Calu3 (cell line): ENCODE measurements around the gene TRIO. TPM values are rescaled to one million over a fixed set of nuclear protein-coding genes. Genes with fewer than 3 reads are reported as not detected.

Source experiments
- BruUV-seq: library from RNA; stranded (reverse); fragments of 400-500 nt; replicated peaks from 2 replicates; lab custom pipeline; 2021; lab: Mats Ljungman, UMichigan
- CTCF ChIA-PET: fragments of 300-600 bp; sonication (Branson Sonifier 250); formaldehyde crosslinking; loops from one replicate; lab custom pipeline; 2022; ENCODE audit warnings: antibody characterized with exemption; lab: Charles Lee
- DNase-seq: peaks from one replicate; pipeline ENCODE4 v3.0.0; 2022
- H3K27ac Mint-ChIP-seq: one replicate; pipeline ENCODE4 v1.8.0; 2022; ENCODE audit warnings: mixed read lengths; ENCODE audit not compliant: unreplicated experiment
- H3K27me3 Mint-ChIP-seq: one replicate; pipeline ENCODE4 v1.8.0; 2022; ENCODE audit warnings: mixed read lengths; ENCODE audit not compliant: unreplicated experiment
- H3K36me3 Mint-ChIP-seq: one replicate; pipeline ENCODE4 v1.8.0; 2022; ENCODE audit warnings: mild to moderate bottlenecking, moderate library complexity, mixed read lengths; ENCODE audit not compliant: insufficient read depth, unreplicated experiment
- H3K4me1 Mint-ChIP-seq: one replicate; pipeline ENCODE4 v1.8.0; 2022; ENCODE audit warnings: mild to moderate bottlenecking, low read depth, mixed read lengths; ENCODE audit not compliant: unreplicated experiment
- H3K4me3 Mint-ChIP-seq: one replicate; pipeline ENCODE4 v1.8.0; 2022; ENCODE audit warnings: mild to moderate bottlenecking, low read depth, moderate library complexity, mixed read lengths; ENCODE audit not compliant: unreplicated experiment
- H3K9me3 Mint-ChIP-seq: one replicate; pipeline ENCODE4 v1.8.0; 2022; ENCODE audit warnings: low read depth, mixed read lengths; ENCODE audit not compliant: unreplicated experiment
- intact Hi-C: fragments of 100-400 bp; cut with micrococcal nuclease; formaldehyde crosslinking; loops from one replicate; pipeline ENCODE4 v1.10.0; 2022; ENCODE audit not compliant: unreplicated experiment
- total RNA-seq: library from RNA; stranded (reverse); gene quantifications from 2 replicates; pipeline ENCODE4 v1.2.3, GENCODE V29; 2022
- TF ChIP-seq, protein P1 (sequence below): fragments of 200-600 bp; IDR thresholded peaks from one replicate; pipeline ENCODE4 v1.8.0; 2022; ENCODE audit warnings: antibody characterized with exemption; ENCODE audit not compliant: unreplicated experiment

Gene TRIO
- total RNA-seq, 1 experiment from 2014 or later = 183 TPM

DNA sequence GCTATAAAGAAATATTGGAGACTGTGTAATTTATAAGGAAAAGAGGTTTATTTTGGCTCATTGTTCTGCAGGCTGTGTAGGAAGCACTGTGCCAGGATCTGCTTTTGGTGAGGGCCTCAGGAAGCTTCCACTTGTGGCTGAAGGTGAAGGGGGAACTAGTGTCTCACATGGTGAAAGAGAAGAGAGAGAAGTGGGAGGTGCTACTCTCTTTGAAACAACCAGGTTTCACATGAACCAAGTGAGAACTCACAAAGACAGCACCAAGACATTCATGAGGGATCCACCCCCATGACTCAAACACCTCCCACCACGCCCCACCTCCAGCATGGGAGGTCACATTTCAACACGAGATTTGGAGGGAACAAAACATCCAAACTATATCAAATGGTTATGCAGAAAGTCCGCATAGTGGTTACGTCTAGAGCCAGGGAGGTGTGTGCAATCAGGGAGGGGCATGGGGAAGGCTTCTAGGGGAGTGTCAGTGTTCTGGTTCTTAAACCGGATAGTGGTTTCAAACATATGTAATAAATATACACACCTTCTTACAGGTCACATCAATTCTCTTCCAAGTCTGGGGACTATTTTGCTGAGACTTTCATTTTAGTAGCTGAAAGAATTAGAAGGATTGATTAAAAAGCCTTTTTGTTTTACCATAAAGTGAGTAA, 113.0 kb downstream of the TRIO start:
- Mint-ChIP-seq H3K27me3 (no peaks in the 10 kb centered on the region), H3K9me3 (peaks cover 7% of the 10 kb centered on the region), H3K27ac (no peak overlapping the region), H3K4me1 (peaks cover 4% of the 10 kb centered on the region), H3K36me3 (peaks cover 20% of the 10 kb centered on the region), H3K4me3 (no peak overlapping the region)
- DNase-seq = no peak
- no TSS peak for BruUV-seq
- TF ChIP-seq, protein P1, sequence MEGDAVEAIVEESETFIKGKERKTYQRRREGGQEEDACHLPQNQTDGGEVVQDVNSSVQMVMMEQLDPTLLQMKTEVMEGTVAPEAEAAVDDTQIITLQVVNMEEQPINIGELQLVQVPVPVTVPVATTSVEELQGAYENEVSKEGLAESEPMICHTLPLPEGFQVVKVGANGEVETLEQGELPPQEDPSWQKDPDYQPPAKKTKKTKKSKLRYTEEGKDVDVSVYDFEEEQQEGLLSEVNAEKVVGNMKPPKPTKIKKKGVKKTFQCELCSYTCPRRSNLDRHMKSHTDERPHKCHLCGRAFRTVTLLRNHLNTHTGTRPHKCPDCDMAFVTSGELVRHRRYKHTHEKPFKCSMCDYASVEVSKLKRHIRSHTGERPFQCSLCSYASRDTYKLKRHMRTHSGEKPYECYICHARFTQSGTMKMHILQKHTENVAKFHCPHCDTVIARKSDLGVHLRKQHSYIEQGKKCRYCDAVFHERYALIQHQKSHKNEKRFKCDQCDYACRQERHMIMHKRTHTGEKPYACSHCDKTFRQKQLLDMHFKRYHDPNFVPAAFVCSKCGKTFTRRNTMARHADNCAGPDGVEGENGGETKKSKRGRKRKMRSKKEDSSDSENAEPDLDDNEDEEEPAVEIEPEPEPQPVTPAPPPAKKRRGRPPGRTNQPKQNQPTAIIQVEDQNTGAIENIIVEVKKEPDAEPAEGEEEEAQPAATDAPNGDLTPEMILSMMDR = no peak
- CTCF ChIA-PET = no interaction called here
- intact Hi-C loops = no loop called here

DNA sequence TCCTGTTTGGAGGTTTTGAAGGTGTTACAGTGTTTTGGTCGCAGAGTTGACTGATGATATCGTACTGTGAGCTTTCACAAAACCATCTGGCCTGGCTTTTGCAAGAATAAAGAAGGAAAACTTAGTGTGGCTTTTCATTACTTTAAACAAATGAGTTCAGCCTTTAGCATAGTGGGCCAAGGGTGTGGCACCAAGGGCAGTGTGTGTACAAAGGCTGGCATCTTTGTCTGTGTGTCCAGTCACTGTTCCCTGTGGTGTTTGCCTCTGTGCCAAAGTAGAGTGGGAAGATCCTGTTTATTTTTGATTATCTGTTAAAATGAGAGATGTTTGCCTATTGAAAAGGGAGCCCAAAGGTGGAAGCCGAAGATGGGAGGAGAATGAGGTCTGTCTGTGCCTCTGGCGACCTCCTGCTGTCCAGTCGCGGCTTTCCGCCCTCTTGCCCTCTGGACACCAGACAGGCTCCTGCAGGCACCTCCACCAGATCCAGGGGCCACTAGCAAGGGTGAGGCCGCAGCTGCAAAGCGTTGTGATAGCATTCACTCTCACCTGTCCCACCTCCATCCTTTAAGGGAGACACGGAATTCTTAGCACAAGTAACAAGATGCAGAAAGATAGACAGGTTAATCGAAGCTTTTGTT, 113.7 kb downstream of the TRIO start:
- Mint-ChIP-seq H3K27me3 (no peaks in the 10 kb centered on the region), H3K27ac (no peak overlapping the region), H3K4me3 (no peak overlapping the region), H3K36me3 (peaks cover 15% of the 10 kb centered on the region), H3K4me1 (peaks cover 11% of the 10 kb centered on the region), H3K9me3 (peaks cover 7% of the 10 kb centered on the region)
- CTCF ChIA-PET = no interaction called here
- no peak for DNase-seq
- TF ChIP-seq, protein P1 = no peak
- no TSS peak for BruUV-seq
- intact Hi-C loops = no loop called here

DNA sequence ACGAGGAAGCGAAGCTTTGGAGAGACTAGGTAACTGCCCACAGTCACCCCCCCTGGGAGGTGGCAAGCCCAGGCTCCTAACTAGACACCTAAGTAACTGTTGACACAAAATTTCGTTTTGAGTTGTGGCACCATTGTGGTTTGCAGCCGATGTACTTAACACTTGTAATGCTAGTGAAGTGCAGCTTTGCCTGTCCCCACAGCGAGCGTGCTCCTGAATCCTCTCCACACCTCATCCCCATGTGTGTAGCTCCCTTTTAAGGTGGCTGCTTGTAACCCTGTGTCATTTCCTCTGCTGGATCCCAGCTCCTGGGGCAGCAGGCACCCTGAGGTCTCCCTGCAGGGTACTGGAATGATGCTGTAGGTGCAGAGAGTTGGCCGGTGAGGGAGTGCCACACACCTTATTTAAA, 114.9 kb downstream of the TRIO start:
- H3K4me1 Mint-ChIP-seq = peaks cover 22% of the 10 kb centered on the region
- CTCF ChIA-PET = no interaction called here
- intact Hi-C loops = no loop called here
- H3K4me3 Mint-ChIP-seq = no peak overlapping the region
- H3K36me3 Mint-ChIP-seq = peaks cover 15% of the 10 kb centered on the region
- no peaks in the 10 kb centered on the region for H3K27me3 Mint-ChIP-seq
- DNase-seq = no peak
- H3K27ac Mint-ChIP-seq = no peak overlapping the region
- no TSS peak for BruUV-seq
- TF ChIP-seq, protein P1 = no peak
- H3K9me3 Mint-ChIP-seq = peaks cover 7% of the 10 kb centered on the region

DNA sequence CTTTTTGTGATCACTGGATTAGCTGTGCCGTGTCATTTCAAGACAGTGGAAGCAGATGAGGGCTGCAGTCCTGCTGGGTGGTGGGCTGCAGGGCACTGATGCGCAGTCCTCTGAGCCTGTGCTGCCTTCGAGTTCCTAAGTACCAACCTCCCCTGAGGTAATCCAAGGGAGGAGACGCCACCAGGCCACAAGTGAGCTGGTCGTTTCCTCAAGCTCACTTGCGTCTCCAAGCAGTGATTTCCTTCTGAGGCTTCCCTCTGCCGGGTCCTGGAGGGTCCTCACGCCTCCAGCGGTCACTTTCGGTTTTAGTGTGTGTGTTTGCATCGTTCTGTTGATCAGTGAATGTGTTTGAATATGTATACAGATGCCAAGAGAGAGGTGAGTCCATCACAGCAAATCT, 115.7 kb downstream of the TRIO start:
- TF ChIP-seq, protein P1 = no peak
- no TSS peak for BruUV-seq
- peaks cover 29% of the 10 kb centered on the region for H3K4me1 Mint-ChIP-seq
- H3K36me3 Mint-ChIP-seq = peaks cover 15% of the 10 kb centered on the region
- H3K9me3 Mint-ChIP-seq = peaks cover 7% of the 10 kb centered on the region
- CTCF ChIA-PET = no interaction called here
- no peaks in the 10 kb centered on the region for H3K27me3 Mint-ChIP-seq
- no peak for DNase-seq
- intact Hi-C loops = no loop called here
- H3K27ac Mint-ChIP-seq = no peak overlapping the region
- H3K4me3 Mint-ChIP-seq = no peak overlapping the region
